K562 (cell line): ENCODE measurements around the gene SMIM41.

Experiments
- ELF2 ChIP-seq: fragments of 250-450 bp; sonication (Bioruptor Pico); IDR thresholded peaks from 2 replicates; pipeline ENCODE4 v1.5.0; 2021; ENCODE audit warnings: mild to moderate bottlenecking
- MAX ChIP-seq: sonication (generic); formaldehyde crosslinking; IDR thresholded peaks from 2 replicates; pipeline ENCODE4 v1.9.0; 2022; ENCODE audit warnings: mild to moderate bottlenecking, missing genetic modification reagents

GRCh38 chr12:52142431-52142830 lies 62.9 kb downstream of the SMIM41 start:
- TF ChIP-seq ELF2 (CRISPR knock-in tag) (no peak), MAX (CRISPR knock-in tag) (no peak)
